Activated CD4-positive, alpha-beta T cell treated with anti-CD3 and anti-CD28 coated beads for 36 hours (primary cell): ENCODE data around the gene TP63. TPM values are rescaled to one million over a fixed set of nuclear protein-coding genes. Genes with fewer than 3 reads are reported as not detected.
A peak's percentile ranks its signal among the peaks of the same experiment; 100 is the strongest.

Source experiments
- ATAC-seq: fragments of 200-7000 bp; cut with Tn5 transposase; one replicate; pipeline ENCODE4 v1.10.0; 2021; ENCODE audit warnings: mild to moderate bottlenecking, moderate library complexity
- CTCF ChIA-PET: fragments of 350-600 bp; sonication (Branson Sonifier 250); formaldehyde crosslinking; loops from one replicate; lab custom pipeline; 2021; ENCODE audit warnings: antibody characterized with exemption; lab: Charles Lee
- POLR2A ChIA-PET: fragments of 350-600 bp; sonication (Branson Sonifier 250); formaldehyde crosslinking; loops from one replicate; lab custom pipeline; 2021; ENCODE audit warnings: antibody characterized with exemption, inconsistent platforms; lab: Charles Lee
- DNase-seq: peaks from one replicate; pipeline ENCODE4 v3.0.0-alpha.2; 2020
- H3K27ac Mint-ChIP-seq: one replicate; pipeline ENCODE4 v1.8.0; 2021; ENCODE audit warnings: mixed read lengths
- H3K27me3 Mint-ChIP-seq: one replicate; pipeline ENCODE4 v1.8.0; 2021; ENCODE audit warnings: mixed read lengths
- H3K36me3 Mint-ChIP-seq: one replicate; pipeline ENCODE4 v1.8.0; 2021; ENCODE audit warnings: low read depth, mixed read lengths
- H3K4me1 Mint-ChIP-seq: one replicate; pipeline ENCODE4 v1.8.0; 2021; ENCODE audit warnings: mixed read lengths
- H3K4me3 Mint-ChIP-seq: one replicate; pipeline ENCODE4 v1.8.0; 2021; ENCODE audit warnings: mild to moderate bottlenecking, moderate library complexity, mixed read lengths
- H3K9me3 Mint-ChIP-seq: one replicate; pipeline ENCODE4 v1.8.0; 2021; ENCODE audit warnings: low read depth, mixed read lengths
- intact Hi-C, 2 experiments: fragments of 100-400 bp; cut with DNase I in 1 of 2; cut with micrococcal nuclease in 1 of 2; formaldehyde crosslinking; loops; one replicate each; pipeline versions ENCODE4 v1.14.2 to v1.15.1; 2022 to 2024; cut with DNase I, micrococcal nuclease
- total RNA-seq, 2 experiments: library from RNA; stranded (reverse); gene quantifications; one replicate each; pipeline ENCODE4 v1.2.3, GENCODE V29; 2021

TP63 gene
- total RNA-seq, 2 experiments from 2014 or later = 0.33 to 0.46 TPM

DNA sequence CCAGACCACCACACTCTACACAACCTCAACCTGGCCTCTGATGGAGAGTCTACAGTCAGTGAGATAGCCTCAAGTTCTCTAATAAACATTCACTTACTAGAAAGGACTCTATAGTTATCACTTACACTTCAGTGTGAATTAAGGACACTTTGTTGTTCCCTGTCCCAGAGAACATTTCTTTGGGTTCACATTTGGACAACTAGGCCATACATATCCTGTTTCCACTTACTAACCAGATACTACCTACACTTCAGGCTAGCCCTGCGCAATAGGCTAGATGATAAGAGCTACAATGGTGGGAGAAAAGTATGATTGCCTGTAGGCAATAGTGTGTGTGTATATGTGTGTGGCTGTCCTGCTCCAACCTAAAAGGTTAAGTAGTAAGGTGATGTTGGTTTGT, 72.7 kb downstream of the TP63 start:
- no peak overlapping the region for H3K27ac Mint-ChIP-seq
- ATAC-seq (no peak), DNase-seq (no peak)
- CTCF ChIA-PET = no interaction called here
- no peaks in the 10 kb centered on the region for H3K27me3 Mint-ChIP-seq
- intact Hi-C loops = no loop called here
- H3K9me3 Mint-ChIP-seq = no peaks in the 10 kb centered on the region
- POLR2A ChIA-PET = no interaction called here
- H3K36me3 Mint-ChIP-seq = no peaks in the 10 kb centered on the region
- H3K4me1 Mint-ChIP-seq = peaks cover 2% of the 10 kb centered on the region
- H3K4me3 Mint-ChIP-seq = no peak overlapping the region

DNA sequence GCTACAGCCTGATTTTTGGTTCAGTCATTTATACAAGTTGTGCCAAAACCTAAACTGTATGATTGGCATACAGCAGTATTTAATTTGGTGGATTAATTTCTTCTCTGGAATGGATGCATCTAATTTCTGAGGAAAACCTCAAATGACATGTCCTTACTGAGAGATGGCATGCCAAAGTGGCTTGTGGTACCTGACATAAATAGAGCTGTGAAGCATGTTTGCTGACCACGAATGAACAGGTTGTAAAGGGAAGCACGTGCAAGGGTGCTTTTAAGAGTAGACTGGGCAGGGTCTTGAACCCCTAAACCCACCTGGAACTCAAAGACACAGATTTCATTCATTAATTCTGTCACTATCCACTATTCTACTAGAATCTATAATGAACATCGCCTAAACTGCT, 77.2 kb downstream of the TP63 start:
- intact Hi-C loops = no loop called here
- H3K9me3 Mint-ChIP-seq = no peaks in the 10 kb centered on the region
- POLR2A ChIA-PET = no interaction called here
- no peak overlapping the region for H3K27ac Mint-ChIP-seq
- no peaks in the 10 kb centered on the region for H3K27me3 Mint-ChIP-seq
- H3K4me1 Mint-ChIP-seq = peaks cover 4% of the 10 kb centered on the region
- ATAC-seq = no peak
- no peak for DNase-seq
- CTCF ChIA-PET = interaction anchor here (1.1 kb wide), 1 partner anchor 23 kb away, joined by 3 read pairs; no protein-coding TSS in a partner anchor
- no peak overlapping the region for H3K4me3 Mint-ChIP-seq
- no peaks in the 10 kb centered on the region for H3K36me3 Mint-ChIP-seq

DNA sequence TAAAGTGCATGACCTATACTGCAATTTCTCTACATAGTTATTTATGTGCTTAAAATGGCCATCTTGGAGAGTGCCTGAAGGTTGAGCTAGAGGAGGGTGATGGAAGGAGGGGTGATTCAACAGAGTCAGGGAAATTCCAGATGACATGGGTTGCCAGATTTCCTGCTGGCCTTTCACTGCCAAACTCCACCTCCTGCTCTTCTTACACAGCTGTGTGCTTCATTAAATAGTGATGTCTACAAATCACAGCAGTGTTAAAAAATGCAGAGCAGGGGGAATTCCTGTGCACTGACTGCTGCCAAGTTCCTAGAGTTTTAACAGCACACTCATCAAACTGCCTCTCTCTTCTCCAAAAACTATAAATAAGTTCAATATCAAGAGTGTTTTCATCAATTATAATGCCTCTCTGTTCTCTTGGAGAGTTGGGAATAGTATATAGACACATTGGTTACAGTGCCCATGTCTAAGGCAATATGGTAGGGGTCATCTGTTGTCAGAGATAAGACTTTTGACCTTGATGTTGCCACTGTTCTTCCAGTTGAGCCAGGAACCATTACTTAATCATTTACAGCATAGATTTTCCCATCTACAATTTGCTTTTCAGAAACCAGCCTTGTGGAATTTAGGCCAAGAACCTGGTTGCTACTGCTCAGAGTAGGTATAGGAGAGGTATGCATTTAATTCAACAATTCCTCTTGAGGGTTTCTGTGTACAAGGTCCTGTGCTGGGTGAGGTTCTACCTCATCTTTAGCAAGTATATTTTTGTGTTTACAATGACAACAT, 79.6 kb downstream of the TP63 start:
- H3K27ac Mint-ChIP-seq = no peak overlapping the region
- ATAC-seq (peak; percentile 84), DNase-seq (peak; percentile 13)
- no peak overlapping the region for H3K4me3 Mint-ChIP-seq
- H3K36me3 Mint-ChIP-seq = no peaks in the 10 kb centered on the region
- CTCF ChIA-PET = interaction anchor here (0.6 to 1.0 kb wide), 2 partner anchors 8 to 438 kb away, joined by 3 to 4 read pairs; no protein-coding TSS in a partner anchor
- intact Hi-C loops = no loop called here
- POLR2A ChIA-PET = no interaction called here
- H3K4me1 Mint-ChIP-seq = peaks cover 14% of the 10 kb centered on the region
- no peaks in the 10 kb centered on the region for H3K9me3 Mint-ChIP-seq
- no peaks in the 10 kb centered on the region for H3K27me3 Mint-ChIP-seq

DNA sequence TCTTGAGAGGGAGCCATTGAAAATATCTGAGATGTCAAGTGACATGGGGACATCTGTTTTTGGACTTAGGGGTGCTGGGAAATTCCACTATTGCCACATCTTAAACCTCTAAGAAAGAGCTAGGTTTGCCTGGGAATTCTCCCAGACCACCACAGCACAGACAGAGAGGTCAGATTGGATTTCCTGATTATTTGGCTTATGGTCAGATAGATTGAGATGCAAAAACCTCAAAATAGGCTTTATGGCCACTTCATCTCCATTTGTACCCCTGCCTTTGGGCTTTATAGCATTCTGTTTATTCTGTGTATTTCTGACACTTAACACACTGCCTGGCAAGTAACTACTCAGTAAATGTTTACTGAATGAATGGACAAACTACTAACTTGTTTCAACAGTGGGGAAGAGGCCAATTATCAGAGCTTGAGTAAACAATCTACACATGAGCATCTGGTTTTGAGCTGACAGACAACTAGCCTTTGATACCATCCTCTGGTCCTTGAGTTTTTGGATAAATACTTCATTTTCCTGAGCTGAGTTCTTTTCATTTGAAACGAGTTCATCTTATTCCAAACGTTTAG, 81.8 kb downstream of the TP63 start:
- Mint-ChIP-seq H3K4me3 (no peak overlapping the region), H3K36me3 (no peaks in the 10 kb centered on the region), H3K27ac (no peak overlapping the region), H3K4me1 (peaks cover 14% of the 10 kb centered on the region), H3K27me3 (no peaks in the 10 kb centered on the region), H3K9me3 (no peaks in the 10 kb centered on the region)
- intact Hi-C loops = no loop called here
- ATAC-seq (no peak), DNase-seq (no peak)
- CTCF ChIA-PET = interaction anchor here (0.6 kb wide), 1 partner anchor 494 kb away, joined by 3 read pairs; no protein-coding TSS in a partner anchor
- POLR2A ChIA-PET = interaction anchor here (0.7 kb wide), 1 partner anchor 357 kb away, joined by 3 read pairs; no protein-coding TSS in a partner anchor

DNA sequence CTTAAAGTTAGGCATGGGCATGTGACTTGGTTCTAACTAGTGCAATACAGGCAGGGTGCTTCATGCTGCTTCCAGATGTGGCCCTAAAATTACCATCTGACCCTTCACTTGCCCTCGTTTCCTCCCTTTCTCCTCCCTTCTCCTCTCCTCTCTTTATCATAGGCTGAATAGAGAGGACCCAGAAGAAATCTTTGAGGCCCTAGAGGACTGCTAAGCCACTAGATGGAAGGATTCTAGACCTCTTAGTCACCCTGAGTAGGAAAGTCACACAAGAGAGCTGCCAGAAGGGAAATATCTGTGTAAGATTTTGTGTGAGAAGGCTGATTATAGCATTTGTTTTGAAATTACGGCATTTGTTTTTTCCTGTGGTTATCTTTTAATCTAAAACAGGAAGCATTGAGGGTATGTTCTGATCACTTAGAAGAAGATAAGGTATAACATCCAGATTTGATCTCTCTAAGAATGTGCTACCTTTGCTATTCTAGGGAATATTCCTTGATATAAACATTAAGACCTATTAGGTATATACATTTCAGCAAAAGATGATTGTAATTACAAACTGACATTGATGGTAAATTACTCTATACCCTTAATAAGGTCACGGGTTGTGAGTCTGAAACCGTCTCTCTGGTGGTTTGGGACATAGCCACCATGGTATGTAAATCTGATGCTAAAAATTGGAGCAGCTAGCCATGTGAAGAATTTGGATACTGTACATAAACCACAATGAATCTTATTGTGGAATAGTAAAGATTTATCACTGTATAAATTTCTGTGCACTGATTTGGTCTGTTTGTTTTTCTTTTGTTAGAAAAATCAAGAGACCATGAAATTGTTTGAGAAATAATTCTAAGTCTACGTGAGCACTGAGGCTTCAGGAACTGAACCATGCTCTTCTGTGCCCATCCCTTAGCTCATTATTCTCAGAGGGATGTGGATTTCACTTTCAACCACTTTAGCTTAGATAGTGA, 84.1 kb downstream of the TP63 start:
- Mint-ChIP-seq H3K4me3 (no peak overlapping the region), H3K36me3 (no peaks in the 10 kb centered on the region), H3K9me3 (no peaks in the 10 kb centered on the region), H3K27me3 (no peaks in the 10 kb centered on the region), H3K4me1 (peaks cover 12% of the 10 kb centered on the region), H3K27ac (no peak overlapping the region)
- CTCF ChIA-PET = no interaction called here
- ATAC-seq = no peak
- no peak for DNase-seq
- intact Hi-C loops = no loop called here
- POLR2A ChIA-PET = no interaction called here

DNA sequence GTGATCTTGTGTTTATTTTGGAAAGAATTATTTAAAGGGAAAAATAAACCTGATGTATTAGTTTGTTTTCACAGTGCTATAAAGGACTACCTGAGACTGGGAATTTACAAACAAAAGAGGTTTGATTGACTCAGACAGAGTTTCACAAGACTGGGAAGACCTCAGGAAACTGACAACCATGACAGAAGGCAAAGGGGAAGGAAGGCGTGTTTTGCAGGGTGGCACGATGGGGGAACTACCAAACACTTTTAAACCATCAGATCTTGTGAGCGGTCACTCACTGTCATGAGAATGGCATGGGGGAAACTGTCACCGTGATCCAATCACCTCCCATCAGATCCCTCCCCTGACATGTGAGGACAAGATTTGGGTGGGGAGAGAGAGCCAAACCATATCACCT, 87.0 kb downstream of the TP63 start:
- intact Hi-C loops = no loop called here
- Mint-ChIP-seq H3K27me3 (no peaks in the 10 kb centered on the region), H3K27ac (no peak overlapping the region), H3K4me1 (peaks cover 10% of the 10 kb centered on the region), H3K36me3 (no peaks in the 10 kb centered on the region), H3K9me3 (no peaks in the 10 kb centered on the region), H3K4me3 (no peak overlapping the region)
- DNase-seq (no peak), ATAC-seq (no peak)
- POLR2A ChIA-PET = interaction anchor here (0.6 kb wide), 1 partner anchor 9 kb away, joined by 5 read pairs; no protein-coding TSS in a partner anchor
- CTCF ChIA-PET = interaction anchor here (1.1 kb wide), 2 partner anchors 8 to 13 kb away, joined by 3 to 4 read pairs; no protein-coding TSS in a partner anchor

DNA sequence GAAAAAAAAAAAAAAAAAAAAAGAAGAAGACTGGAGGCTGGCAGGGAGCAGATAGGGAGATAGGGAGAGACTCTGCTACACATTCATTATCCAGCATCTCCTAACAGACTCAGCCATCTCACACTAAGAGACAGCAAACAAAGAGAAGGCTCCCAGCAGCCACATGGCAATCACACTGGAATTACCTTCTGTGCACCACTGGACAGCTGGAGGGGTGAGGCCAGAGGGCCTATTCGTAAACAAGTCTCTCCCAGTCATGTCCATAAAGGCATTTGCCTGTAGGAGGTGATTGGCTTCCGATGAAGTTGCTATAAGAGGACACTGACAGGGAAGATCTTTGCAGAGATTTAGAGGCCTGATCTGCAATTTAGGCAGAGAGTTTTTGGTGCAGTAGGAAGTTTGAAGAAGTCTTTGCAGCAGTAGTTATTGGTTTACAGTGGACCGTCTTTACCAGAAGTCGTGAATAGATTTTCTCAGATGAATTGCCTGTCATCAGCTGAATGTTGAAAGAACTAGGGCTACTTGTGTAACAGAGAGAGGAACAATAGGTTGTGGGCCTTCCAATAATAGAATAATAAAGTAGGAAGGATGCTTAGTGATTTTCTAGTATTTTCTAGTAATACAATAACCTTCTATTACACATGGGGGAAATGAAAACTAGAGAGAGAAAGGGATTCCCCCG, 89.7 kb downstream of the TP63 start:
- ChIA-PET POLR2A (no interaction called here), CTCF (no interaction called here)
- ATAC-seq (no peak), DNase-seq (no peak)
- Mint-ChIP-seq H3K4me3 (no peak overlapping the region), H3K27ac (no peak overlapping the region), H3K27me3 (no peaks in the 10 kb centered on the region), H3K36me3 (no peaks in the 10 kb centered on the region), H3K4me1 (no peaks in the 10 kb centered on the region), H3K9me3 (no peaks in the 10 kb centered on the region)
- intact Hi-C loops = no loop called here

DNA sequence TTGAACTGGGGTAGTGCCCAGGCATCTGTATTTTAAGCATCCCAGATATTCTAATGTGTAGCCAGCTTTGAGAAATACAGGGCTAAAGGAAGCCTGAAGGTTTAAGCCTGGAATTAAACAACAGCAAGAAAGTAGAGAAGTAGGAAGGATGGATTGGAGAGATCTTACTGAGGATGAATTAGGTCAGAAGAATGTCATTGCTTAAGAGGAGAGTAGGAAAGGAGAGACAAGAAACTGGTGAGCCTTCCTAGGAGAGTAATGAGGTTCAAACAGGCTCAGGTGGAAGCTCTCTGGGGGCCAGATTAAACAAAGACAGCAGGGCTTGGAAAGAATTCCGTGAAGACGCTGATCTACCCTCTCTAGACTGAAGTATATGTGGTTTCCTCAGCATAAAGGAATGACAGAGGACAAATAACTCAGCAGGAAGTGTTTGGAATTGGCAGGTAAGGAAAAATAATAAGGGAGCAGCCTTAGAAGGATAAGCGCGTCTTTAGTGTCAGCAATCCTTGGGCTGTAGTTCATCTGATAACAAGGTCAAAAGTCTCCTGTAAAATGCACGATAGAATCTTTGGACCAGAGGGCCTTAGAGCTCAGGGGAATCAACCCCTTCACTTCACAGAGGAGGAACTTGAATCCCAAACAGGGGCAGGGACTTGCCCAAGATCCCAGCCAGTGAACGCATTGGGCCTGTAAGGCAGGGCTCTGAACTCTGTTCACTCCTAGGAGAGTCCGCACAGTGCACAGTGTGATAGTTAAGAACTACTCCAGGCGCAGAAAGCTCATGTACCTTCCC, 90.9 kb downstream of the TP63 start:
- H3K36me3 Mint-ChIP-seq = no peaks in the 10 kb centered on the region
- no peaks in the 10 kb centered on the region for H3K27me3 Mint-ChIP-seq
- H3K27ac Mint-ChIP-seq = no peak overlapping the region
- ChIA-PET POLR2A (no interaction called here), CTCF (no interaction called here)
- no peak for ATAC-seq
- DNase-seq = no peak
- H3K9me3 Mint-ChIP-seq = no peaks in the 10 kb centered on the region
- intact Hi-C loops = no loop called here
- peaks cover 3% of the 10 kb centered on the region for H3K4me1 Mint-ChIP-seq
- H3K4me3 Mint-ChIP-seq = no peak overlapping the region

DNA sequence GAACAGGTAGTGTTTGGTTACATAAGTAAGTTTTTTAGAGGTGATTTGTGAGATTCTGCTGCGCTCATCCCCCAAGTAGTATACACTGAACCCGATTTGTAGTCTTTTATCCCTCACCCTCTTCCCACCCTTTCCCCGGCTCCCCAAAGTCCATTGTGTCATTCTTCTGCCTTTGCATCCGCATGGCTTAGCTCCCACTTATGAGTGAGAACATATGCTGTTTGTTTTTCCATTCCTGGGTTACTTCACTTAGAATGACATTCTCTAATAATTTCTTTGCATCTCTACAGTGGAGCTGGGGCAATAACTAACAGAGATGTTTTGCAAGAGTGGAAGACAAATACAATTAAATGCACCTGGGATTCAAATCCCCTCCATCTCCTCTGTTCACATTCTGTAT, 93.2 kb downstream of the TP63 start:
- ATAC-seq = no peak
- Mint-ChIP-seq H3K9me3 (no peaks in the 10 kb centered on the region), H3K36me3 (peaks cover 2% of the 10 kb centered on the region)

DNA sequence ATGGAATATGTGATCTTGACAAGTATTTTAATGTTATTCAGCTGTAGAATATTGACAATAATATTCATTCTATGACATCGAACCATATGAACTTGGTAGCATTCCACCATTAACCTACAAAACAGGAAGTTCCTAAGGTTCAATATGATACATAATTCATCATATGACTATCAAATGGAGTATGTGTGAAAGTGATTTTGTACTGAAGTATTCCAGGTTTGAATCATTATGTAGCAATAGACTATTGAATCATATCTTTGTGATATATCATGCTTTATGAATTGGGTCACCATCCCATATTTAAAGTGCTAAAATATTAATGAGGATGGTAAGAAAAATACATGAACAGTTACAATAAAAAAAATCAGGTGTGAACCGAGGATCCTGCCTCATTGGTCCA, 95.1 kb downstream of the TP63 start:
- ATAC-seq (peak; percentile 57), DNase-seq (no peak)
- POLR2A ChIA-PET = no interaction called here
- H3K27ac Mint-ChIP-seq = no peak overlapping the region
- intact Hi-C loops = no loop called here
- peaks cover 3% of the 10 kb centered on the region for H3K4me1 Mint-ChIP-seq
- no peaks in the 10 kb centered on the region for H3K9me3 Mint-ChIP-seq
- no peak overlapping the region for H3K4me3 Mint-ChIP-seq
- H3K36me3 Mint-ChIP-seq = peaks cover 2% of the 10 kb centered on the region
- CTCF ChIA-PET = no interaction called here
- peaks cover 4% of the 10 kb centered on the region for H3K27me3 Mint-ChIP-seq

More for the DNA sequence above, 93.2 kb downstream of the TP63 start:
- Mint-ChIP-seq H3K4me3 (no peak overlapping the region), H3K27me3 (peaks cover 4% of the 10 kb centered on the region), H3K4me1 (peaks cover 3% of the 10 kb centered on the region), H3K27ac (no peak overlapping the region)
- CTCF ChIA-PET = no interaction called here
- intact Hi-C loops = no loop called here
- POLR2A ChIA-PET = no interaction called here
- DNase-seq = no peak
